HepG2 (cell line): ENCODE results near the gene AKT2. TPM values are rescaled to one million over a fixed set of nuclear protein-coding genes. Genes with fewer than 3 reads are reported as not detected.

Source experiments
- ATAC-seq: fragments of 200-7000 bp; cut with Tn5 transposase; 3 replicates; pipeline ENCODE4 v1.9.1; 2020; ENCODE audit warnings: mild to moderate bottlenecking, moderate library complexity
- BruUV-seq: library from RNA; stranded (reverse); fragments of 400-500 nt; replicated peaks from 2 replicates; lab custom pipeline; 2021; lab: Mats Ljungman, UMichigan
- CTCF ChIA-PET: fragments of 300-600 bp; formaldehyde crosslinking; extraction: SDS; loops from one replicate; lab custom pipeline; 2021; ENCODE audit warnings: low total read pairs, inconsistent platforms, low intra/inter-chr PET ratio; lab: Yijun Ruan, JAX
- POLR2A ChIA-PET: fragments of 350-600 bp; sonication (Branson Sonifier 250); formaldehyde crosslinking; loops from one replicate; lab custom pipeline; 2020; ENCODE audit warnings: antibody characterized with exemption, inconsistent platforms; lab: Yijun Ruan, JAX
- DNase-seq: peaks from one replicate; pipeline ENCODE4 v3.0.0-alpha.2; 2015; ENCODE audit warnings: low spot score
- FAIRE-seq: peaks from 3 replicates; lab custom pipeline; 2011; peaks lifted over from hg19 to GRCh38; lab: Jason Lieb, UNC
- H2AFZ ChIP-seq: one replicate; pipeline ENCODE4 v1.6.1; 2011; ENCODE audit warnings: low read length, inconsistent platforms
- H3K27ac ChIP-seq: fragments of 300-600 bp; 3 replicates; pipeline ENCODE4 v1.8.0; 2011; ENCODE audit warnings: mixed run types, mild to moderate bottlenecking, mixed read lengths, low read length, inconsistent platforms; ENCODE audit not compliant: insufficient read depth; ENCODE audit errors: extremely low read length
- H3K27me3 ChIP-seq, 2 experiments: fragments of 200-600 bp in 1 of 2; 2 replicates in 1 of 2; 3 replicates in 1 of 2; pipeline versions ENCODE4 v1.6.0 to v1.8.0; 2011; ENCODE audit warnings: low read length in 2 of 2, mild to moderate bottlenecking in 2 of 2, moderate library complexity in 2 of 2, inconsistent platforms in 1 of 2; ENCODE audit not compliant: insufficient read depth in 2 of 2, control insufficient read depth in 1 of 2
- H3K36me3 ChIP-seq, 2 experiments: fragments of 200-600 bp in 1 of 2; replicated peaks in 1 of 2; 2 replicates in 1 of 2; 3 replicates in 1 of 2; pipeline versions ENCODE4 v1.5.1 to v1.8.0; 2011; ENCODE audit warnings: low read length in 2 of 2, inconsistent platforms in 1 of 2; ENCODE audit not compliant: insufficient read depth in 2 of 2, control insufficient read depth in 1 of 2
- H3K4me1 ChIP-seq: 2 replicates; pipeline ENCODE4 v1.5.1; 2012; ENCODE audit warnings: low read length, inconsistent platforms; ENCODE audit not compliant: insufficient read depth
- H3K4me2 ChIP-seq: 2 replicates; pipeline ENCODE4 v1.6.0; 2011; ENCODE audit warnings: low read depth, low read length, inconsistent platforms
- H3K4me3 ChIP-seq, 3 experiments: fragments of 200-600 bp in 1 of 3; sonication (generic), shearing (Covaris generic) in 1 of 3; replicated peaks in 1 of 3; 2 replicates each; pipeline ENCODE4 v1.5.1; 2011 to 2016; ENCODE audit warnings: low read length in 3 of 3, inconsistent platforms in 2 of 3, low read depth in 2 of 3, mild to moderate bottlenecking in 2 of 3, control low read depth in 1 of 3, mixed read lengths in 1 of 3; ENCODE audit not compliant: insufficient read depth in 1 of 3
- H3K79me2 ChIP-seq: one replicate; pipeline ENCODE4 v1.6.1; 2011; ENCODE audit warnings: low read length, inconsistent platforms; ENCODE audit not compliant: insufficient read depth
- H3K9ac ChIP-seq: 2 replicates; pipeline ENCODE4 v1.6.0; 2011; ENCODE audit warnings: mild to moderate bottlenecking, low read depth, low read length, inconsistent platforms; ENCODE audit not compliant: insufficient read depth
- H3K9me3 ChIP-seq: 2 replicates; pipeline ENCODE4 v1.5.1; 2012; ENCODE audit warnings: mild to moderate bottlenecking, low read length
- H4K20me1 ChIP-seq: 2 replicates; pipeline ENCODE4 v1.6.0; 2011; ENCODE audit warnings: inconsistent platforms, mild to moderate bottlenecking, low read length, moderate library complexity; ENCODE audit not compliant: insufficient read depth
- ADNP ChIP-seq: sonication (generic); formaldehyde crosslinking; IDR thresholded peaks from 2 replicates; pipeline ENCODE4 v1.4.0; 2020; ENCODE audit warnings: missing genetic modification reagents
- ATF6 ChIP-seq: sonication (generic); formaldehyde crosslinking; conservative IDR thresholded peaks from 2 replicates; pipeline ENCODE4 v1.4.0; 2020; ENCODE audit warnings: missing genetic modification reagents
- EED ChIP-seq: sonication (generic); formaldehyde crosslinking; IDR thresholded peaks from 2 replicates; pipeline ENCODE4 v1.5.0; 2020; ENCODE audit warnings: mild to moderate bottlenecking, missing genetic modification reagents
- FOXA1 ChIP-seq, 2 experiments: fragments of 450-650 bp in 1 of 2; sonication (generic) in 1 of 2; formaldehyde crosslinking in 1 of 2; IDR thresholded peaks; 2 replicates each; pipeline versions ENCODE4 v1.4.0 to v1.6.1; 2016 to 2020; ENCODE audit warnings: missing genetic modification reagents in 1 of 2
- GABPB1 ChIP-seq: IDR thresholded peaks from 2 replicates; pipeline ENCODE4 v1.6.1; 2016; ENCODE audit warnings: mild to moderate bottlenecking, missing genetic modification reagents, moderate library complexity, missing compliant biosample characterization
- GTF2F1 ChIP-seq: fragments of 150-350 bp; IDR thresholded peaks from 2 replicates; pipeline ENCODE4 v1.6.1; 2014; ENCODE audit warnings: low read length
- HNRNPUL1 ChIP-seq: fragments of 200-400 bp; formaldehyde crosslinking; IDR thresholded peaks from 2 replicates; pipeline ENCODE4 v1.6.1; 2017; ENCODE audit warnings: low read depth, mild to moderate bottlenecking, low read length, moderate library complexity
- IRF2 ChIP-seq: IDR thresholded peaks from 2 replicates; pipeline ENCODE4 v1.6.1; 2018; ENCODE audit warnings: missing genetic modification reagents, missing compliant biosample characterization
- NFIB ChIP-seq: sonication (generic); formaldehyde crosslinking; IDR thresholded peaks from 2 replicates; pipeline ENCODE4 v1.9.0; 2021; ENCODE audit warnings: missing genetic modification reagents, mild to moderate bottlenecking, borderline replicate concordance
- POLR2AphosphoS5 ChIP-seq: IDR thresholded peaks from 2 replicates; pipeline ENCODE4 v1.6.1; 2012; ENCODE audit warnings: low read depth, low read length
- RBM39 ChIP-seq: fragments of 200-400 bp; formaldehyde crosslinking; IDR thresholded peaks from one replicate; pipeline ENCODE4 v1.6.1; 2018; ENCODE audit warnings: antibody characterized with exemption, mild to moderate bottlenecking, low read depth, low read length; ENCODE audit not compliant: poor library complexity, severe bottlenecking
- SP5 ChIP-seq: IDR thresholded peaks from 2 replicates; pipeline ENCODE4 v1.6.1; 2016; ENCODE audit warnings: low read depth, borderline replicate concordance
- USF2 ChIP-seq, 2 experiments: sonication (generic) in 1 of 2; formaldehyde crosslinking in 1 of 2; IDR thresholded peaks; 2 replicates each; pipeline versions ENCODE4 v1.5.1 to v1.6.1; 2011 to 2020; ENCODE audit warnings: borderline replicate concordance in 1 of 2, low read depth in 1 of 2, low read length in 1 of 2, mild to moderate bottlenecking in 1 of 2, missing genetic modification reagents in 1 of 2, moderate library complexity in 1 of 2
- ZBTB26 ChIP-seq: IDR thresholded peaks from 2 replicates; pipeline ENCODE4 v1.6.1; 2016; ENCODE audit warnings: missing compliant biosample characterization, missing genetic modification reagents, borderline replicate concordance
- ZNF550 ChIP-seq: sonication (generic); formaldehyde crosslinking; IDR thresholded peaks from 2 replicates; pipeline ENCODE4 v1.4.0; 2020; ENCODE audit warnings: mild to moderate bottlenecking, missing genetic modification reagents, borderline replicate concordance
- ZNF562 ChIP-seq: sonication (generic); formaldehyde crosslinking; IDR thresholded peaks from 2 replicates; pipeline ENCODE4 v1.8.0; 2022; ENCODE audit warnings: missing genetic modification reagents, borderline replicate concordance
- ZNF724P ChIP-seq: sonication (generic); formaldehyde crosslinking; IDR thresholded peaks from 2 replicates; pipeline ENCODE4 v1.8.0; 2022; ENCODE audit warnings: missing genetic modification reagents, borderline replicate concordance
- WGBS: methylation state at CpG from one replicate; pipeline ENCODE4 v1.1.6; 2017; ENCODE audit warnings: low lambda C conversion rate; 5-methylcytosine and 5-hydroxymethylcytosine counted together
- in situ Hi-C: cut with HindIII; loops from 2 replicates; pipeline ENCODE4 v1.10.0; 2017; ENCODE audit warnings: low pct_unique_long_range_greater_than_20kb; ENCODE audit not compliant: extremely low pct_ligation_motif_present
- intact Hi-C: fragments of 100-400 bp; cut with micrococcal nuclease; formaldehyde crosslinking; loops from one replicate; pipeline ENCODE4 v1.10.0; 2022; ENCODE audit not compliant: unreplicated experiment
- polyA plus RNA-seq, 8 experiments: library from polyadenylated mRNA; depleted of rRNA in 3 of 8; stranded (reverse) in 7 of 8; unstranded in 1 of 8; fragments of >200 nt; fragmentation: Illumina TruSeq in 4 of 8; extraction: Trizol in 4 of 8; gene quantifications; 2 replicates each; pipeline versions ENCODE4 v1.2.1 to v1.2.3, GENCODE V29; 2011 to 2016; ENCODE audit warnings: low read depth in 4 of 8, missing spikeins in 1 of 8, mixed read lengths in 1 of 8; ENCODE audit not compliant: insufficient read depth in 1 of 8
- total RNA-seq, 5 experiments: library from RNA; depleted of rRNA; stranded (reverse); fragments of >200 nt; fragmentation: Illumina TruSeq; extraction: Trizol; gene quantifications; 2 replicates each; pipeline ENCODE4 v1.2.3, GENCODE V29; 2016; ENCODE audit warnings: low read depth in 1 of 5

AKT2 gene
- total and polyA plus RNA-seq, 2 of the 13 experiments (the other 11 are each of a cell fraction or from before 2014, with no cell fraction given) = 82.1 to 173 TPM

GRCh38 chr19:40273469-40274360, 11.4 kb downstream of the AKT2 start:
- CTCF ChIA-PET = no interaction called here
- H3K36me3 ChIP-seq = peaks cover 5 to 26% of the 10 kb centered on the region in 2 experiments; a peak in 4 of 5 replicates
- H3K9me3 ChIP-seq = no peaks in the 10 kb centered on the region
- ATAC-seq (no peak), DNase-seq (no peak), FAIRE-seq (no peak)
- WGBS = 98% methylated on average over 14 of the region's 14 CpGs
- TF ChIP-seq HNRNPUL1 (no peak), GTF2F1 (no peak), POLR2AphosphoS5 (no peak), RBM39 (no peak), EED (no peak), NFIB (CRISPR knock-in tag) (no peak), ATF6 (no peak), ZBTB26 (CRISPR knock-in tag) (no peak), GABPB1 (no peak), USF2 (IDR thresholded peaks at IDR 0.05; ENCODE audit: low read depth, low read length) (no peak), USF2 (CRISPR knock-in tag; IDR thresholded peaks at IDR 0.05; ENCODE audit: borderline replicate concordance) (no peak), ZNF550 (CRISPR knock-in tag) (no peak), ZNF562 (CRISPR knock-in tag) (no peak), ZNF724P (CRISPR knock-in tag) (no peak), ADNP (CRISPR knock-in tag) (no peak), SP5 (no peak), FOXA1 (IDR thresholded peaks at IDR 0.05) (no peak), FOXA1 (CRISPR knock-in tag; IDR thresholded peaks at IDR 0.05) (no peak), IRF2 (CRISPR knock-in tag) (no peak)
- no peak overlapping the region for H3K9ac ChIP-seq
- H3K4me2 ChIP-seq = no peak overlapping the region
- H3K4me3 ChIP-seq = no peak overlapping the region
- H3K79me2 ChIP-seq = peaks cover 90% of the 10 kb centered on the region
- intact Hi-C loops (no loop called here), in situ Hi-C loops (no loop called here)
- peaks cover 54% of the 10 kb centered on the region; the same call in 1 of the 2 replicates for H4K20me1 ChIP-seq
- no peaks in the 10 kb centered on the region for H3K27me3 ChIP-seq
- peaks cover 23% of the 10 kb centered on the region for H3K4me1 ChIP-seq
- POLR2A ChIA-PET = no interaction called here
- BruUV-seq = no TSS peak
- no peak overlapping the region for H3K27ac ChIP-seq
- H2AFZ ChIP-seq = no peak overlapping the region
